Spleen (tissue), 11 donors: ENCODE data around the gene KCNQ5. TPM values are rescaled to one million over a fixed set of nuclear protein-coding genes. Genes with fewer than 3 reads are reported as not detected.

Source experiments
- DNase-seq: peaks from one replicate; pipeline ENCODE4 v3.0.0-alpha.2; 2020
- H3K27ac ChIP-seq, 8 donors: fragments of 200-600 bp; sonication (generic) in 7 of 8; 1 replicate in 4 of 8; 2 replicates in 4 of 8; pipeline versions ENCODE4 v1.5.0 to v1.8.0; 2016 to 2021; ENCODE audit warnings: inconsistent platforms in 4 of 8, mild to moderate bottlenecking in 4 of 8, moderate library complexity in 1 of 8
- H3K27me3 ChIP-seq, 7 donors: fragments of 200-600 bp; sonication (generic) in 6 of 7; replicated peaks in 1 of 7; 1 replicate in 4 of 7; 2 replicates in 3 of 7; pipeline versions ENCODE4 v1.5.0 to v1.8.0; 2016 to 2021; ENCODE audit warnings: inconsistent platforms in 3 of 7, mild to moderate bottlenecking in 1 of 7
- H3K36me3 ChIP-seq, 6 donors: fragments of 200-600 bp; sonication (generic) in 5 of 6; 1 replicate in 4 of 6; 2 replicates in 2 of 6; pipeline versions ENCODE4 v1.5.0 to v1.8.0; 2016 to 2021; ENCODE audit warnings: inconsistent platforms in 2 of 6
- H3K4me1 ChIP-seq, 6 donors: fragments of 200-600 bp; sonication (generic) in 5 of 6; 1 replicate in 3 of 6; 2 replicates in 3 of 6; pipeline versions ENCODE4 v1.5.0 to v1.8.0; 2016 to 2021; ENCODE audit warnings: inconsistent platforms in 3 of 6
- H3K4me3 ChIP-seq, 8 donors: fragments of 200-600 bp; sonication (generic) in 7 of 8; 1 replicate in 4 of 8; 2 replicates in 4 of 8; pipeline versions ENCODE4 v1.5.0 to v1.8.0; 2016 to 2021; ENCODE audit warnings: inconsistent platforms in 4 of 8, mild to moderate bottlenecking in 4 of 8, moderate library complexity in 2 of 8
- H3K9me3 ChIP-seq, 8 donors: fragments of 200-600 bp; sonication (generic) in 7 of 8; 1 replicate in 4 of 8; 2 replicates in 4 of 8; pipeline versions ENCODE4 v1.5.0 to v1.8.0; 2016 to 2021; ENCODE audit warnings: inconsistent platforms in 4 of 8
- CTCF ChIP-seq, 11 experiments: fragments of 200-600 bp in 7 of 11; fragments of 450-650 bp in 4 of 11; sonication (generic) in 4 of 11; IDR thresholded peaks in 8 of 11; conservative IDR thresholded peaks in 3 of 11; 1 replicate in 7 of 11; 2 replicates in 4 of 11; pipeline versions ENCODE4 v1.4.0 to v1.8.0; 2016 to 2021; ENCODE audit warnings: antibody characterized with exemption in 11 of 11, inconsistent platforms in 4 of 11, mild to moderate bottlenecking in 1 of 11
- POLR2A ChIP-seq, 3 donors: fragments of 450-650 bp; IDR thresholded peaks; one replicate each; pipeline ENCODE4 v1.5.1; 2017; ENCODE audit warnings: antibody characterized with exemption in 3 of 3, mild to moderate bottlenecking in 1 of 3
- POLR2AphosphoS5 ChIP-seq, 3 donors: sonication (generic); formaldehyde crosslinking; IDR thresholded peaks; one replicate each; pipeline ENCODE4 v1.5.1; 2017; ENCODE audit warnings: antibody characterized with exemption in 3 of 3
- WGBS, 5 donors: extraction: QIAGEN DNeasy Blood & Tissue Kit in 3 of 5; methylation state at CpG; one replicate each; pipeline versions ENCODE4 v1.1.5 to v1.1.7; 2013 to 2018; 5-methylcytosine and 5-hydroxymethylcytosine counted together
- intact Hi-C: fragments of 100-400 bp; cut with DNase I; formaldehyde crosslinking; loops from one replicate; pipeline ENCODE4 v1.15.0; 2023; ENCODE audit warnings: low total_unique reads
- polyA plus RNA-seq, 3 donors: library from polyadenylated mRNA; stranded (reverse); fragments of 200-250 nt; gene quantifications; one replicate each; pipeline ENCODE4 v1.2.1, GENCODE V29; 2013
- total RNA-seq, 7 donors: library from RNA; depleted of rRNA in 3 of 7; stranded (reverse); fragments of >200 nt in 3 of 7; fragmentation: NEBNext Ultra II Directional in 4 of 7; extraction: Animal tissue kit (Norgen Biotek cat#: 25700) in 4 of 7; gene quantifications; one replicate each; pipeline versions ENCODE4 v1.1.0 to v1.2.1, GENCODE V29; 2016 to 2021
- donor health status: healthy with polysubstance abuse.
- donor health status: DM: no; HTN: no; CAD: no; lungs with moderate emphysema.
- donor health status: DM: no; HTN: no; CAD: no.
- donor health status: Bipolar disorder and iron deficiency.
- donor health status: healthy.
- donor health status: DM: no; HTN: no; CAD: no.
- donor health status: DM: yes; HTN: yes; CAD: no.

Gene KCNQ5
- total and polyA plus RNA-seq, 10 donors: 1.3 to 8.7 (median 4.4) TPM

GRCh38 chr6:73076211-73076954 is 454.5 kb downstream of the KCNQ5 start:
- Histone ChIP-seq H3K4me3 (no peak overlapping the region), H3K4me1 (no peaks in the 10 kb centered on the region), H3K9me3 (no peaks in the 10 kb centered on the region), H3K36me3 (no peaks in the 10 kb centered on the region), H3K27ac (no peak overlapping the region), H3K27me3 (no peaks in the 10 kb centered on the region)
- DNase-seq: no peak
- TF ChIP-seq POLR2AphosphoS5 (IDR thresholded peaks at IDR 0.05): no peak
- TF ChIP-seq POLR2A (IDR thresholded peaks at IDR 0.05): no peak
- no peak for TF ChIP-seq CTCF (IDR thresholded peaks at IDR 0.05 in 8 of 11, conservative IDR thresholded peaks at IDR 0.05 in 3 of 11)
- intact Hi-C loops: no loop called here

GRCh38 chr6:73078333-73078862 is 456.5 kb downstream of the KCNQ5 start:
- TF ChIP-seq POLR2AphosphoS5 (IDR thresholded peaks at IDR 0.05) (no peak), CTCF (IDR thresholded peaks at IDR 0.05 in 8 of 11, conservative IDR thresholded peaks at IDR 0.05 in 3 of 11) (no peak), POLR2A (IDR thresholded peaks at IDR 0.05) (no peak)
- no peak overlapping the region for H3K27ac ChIP-seq
- no peaks in the 10 kb centered on the region for H3K36me3 ChIP-seq
- no peaks in the 10 kb centered on the region for H3K9me3 ChIP-seq
- DNase-seq: no peak
- intact Hi-C loops: no loop called here
- H3K4me1 ChIP-seq: no peaks in the 10 kb centered on the region
- 97 to 100% (median 98%) methylated on average over 1 of the region's 1 CpG for WGBS, 5 donors
- no peaks in the 10 kb centered on the region for H3K27me3 ChIP-seq
- H3K4me3 ChIP-seq: no peak overlapping the region

- TF ChIP-seq CTCF (IDR thresholded peaks at IDR 0.05 in 8 of 11, conservative IDR thresholded peaks at IDR 0.05 in 3 of 11) (no peak), POLR2AphosphoS5 (IDR thresholded peaks at IDR 0.05) (no peak), POLR2A (IDR thresholded peaks at IDR 0.05) (no peak)
- Histone ChIP-seq H3K9me3 (no peaks in the 10 kb centered on the region), H3K36me3 (no peaks in the 10 kb centered on the region), H3K4me1 (no peaks in the 10 kb centered on the region), H3K27ac (no peak overlapping the region), H3K4me3 (no peak overlapping the region), H3K27me3 (no peaks in the 10 kb centered on the region)
- intact Hi-C loops: no loop called here
- DNase-seq: no peak
- WGBS, 5 donors: 84 to 92% (median 90%) methylated on average over 5 of the region's 5 CpGs
These were observed 457.2 kb downstream of the KCNQ5 start for GRCh38 chr6:73078908-73079610.

GRCh38 chr6:73079611-73079955 is 457.7 kb downstream of the KCNQ5 start:
- WGBS, 5 donors: 89 to 94% (median 93%) methylated on average over 3 of the region's 3 CpGs
- intact Hi-C loops: no loop called here

More at GRCh38 chr6:73079611-73079955, 457.7 kb downstream of the KCNQ5 start:
- DNase-seq: no peak
- H3K4me1 ChIP-seq: no peaks in the 10 kb centered on the region
- no peaks in the 10 kb centered on the region for H3K27me3 ChIP-seq
- no peak overlapping the region for H3K27ac ChIP-seq
- no peaks in the 10 kb centered on the region for H3K9me3 ChIP-seq
- no peak overlapping the region for H3K4me3 ChIP-seq
- no peaks in the 10 kb centered on the region for H3K36me3 ChIP-seq
- no peak for TF ChIP-seq POLR2A (IDR thresholded peaks at IDR 0.05)
- no peak for TF ChIP-seq CTCF (IDR thresholded peaks at IDR 0.05 in 8 of 11, conservative IDR thresholded peaks at IDR 0.05 in 3 of 11)
- no peak for TF ChIP-seq POLR2AphosphoS5 (IDR thresholded peaks at IDR 0.05)
